Activated T-cell treated with anti-CD3 and anti-CD28 coated beads, Interleukin-2, amount 50 U/mL, for 48 hours (primary cell): Measurements from ENCODE around the gene LMF2.
"Not testable (repeated sequence)": the region's sequence is repeated elsewhere in the genome, so short reads cannot be mapped to it uniquely, and the experiment has no call there.

Experiments used
- DNase-seq, 2 experiments: peaks; one replicate each; pipeline ENCODE4 v3.0.0-alpha.2; 2020

The LMF2 gene

GRCh38 chr22:50535113-50535512, 27.6 kb upstream of the LMF2 start:
- no peak for DNase-seq

- DNase-seq = not testable (repeated sequence)
Observed at GRCh38 chr22:50533856-50534711, 26.6 kb upstream of the LMF2 start.

GRCh38 chr22:50532824-50533796, 25.6 kb upstream of the LMF2 start:
- DNase-seq = no peak

GRCh38 chr22:50531962-50532674, 24.6 kb upstream of the LMF2 start:
- DNase-seq = no peak

- peak in 1 of 2 experiments; percentile 84 for DNase-seq
Observed at GRCh38 chr22:50531546-50531961, 24.1 kb upstream of the LMF2 start.

GRCh38 chr22:50530877-50531545, 23.5 kb upstream of the LMF2 start:
- peak; percentile 88 to 90 for DNase-seq

GRCh38 chr22:50530580-50530876, 23.0 kb upstream of the LMF2 start:
- DNase-seq = no peak

- peak; percentile 80 to 84 for DNase-seq
Observed at GRCh38 chr22:50529897-50530579, 22.5 kb upstream of the LMF2 start, which contains the start of gene TYMP. TYMP (minus strand) TSS chr22:50530012; CDS start chr22:50529709, 303 bp downstream.

GRCh38 chr22:50529416-50529896, 22.0 kb upstream of the LMF2 start:
- no peak for DNase-seq

GRCh38 chr22:50528682-50529415, 21.3 kb upstream of the LMF2 start:
- peak; percentile 34 to 45 for DNase-seq

- no peak for DNase-seq
Observed at GRCh38 chr22:50527921-50528681, 20.6 kb upstream of the LMF2 start.

GRCh38 chr22:50526834-50527801, 19.6 kb upstream of the LMF2 start:
- DNase-seq = peak; percentile 73 to 78

GRCh38 chr22:50526108-50526833, 18.8 kb upstream of the LMF2 start:
- peak; percentile 91 to 92 for DNase-seq

- no peak for DNase-seq
Observed at GRCh38 chr22:50525858-50526107, 18.3 kb upstream of the LMF2 start.

GRCh38 chr22:50525104-50525857, 17.8 kb upstream of the LMF2 start, which contains the start of gene SCO2:
SCO2 (minus strand) TSS chr22:50525598; CDS start chr22:50524411, 1,187 bp downstream.
- peak; percentile 97 to 98 for DNase-seq

GRCh38 chr22:50524676-50525103, 17.2 kb upstream of the LMF2 start:
- peak; percentile 40 to 49 for DNase-seq
